SK-N-SH treated with all-trans-retinoic acid at 6 μM for 48 hours (cell line): ENCODE results near the gene USE1.

Experiments used
- ATAC-seq: fragments of 200-7000 bp; cut with Tn5 transposase; 3 replicates; pipeline ENCODE4 v1.9.1; 2020; ENCODE audit warnings: mild to moderate bottlenecking, moderate library complexity
- CSDC2 ChIP-seq: fragments of 250-450 bp; sonication (Bioruptor Pico); IDR thresholded peaks from 2 replicates; pipeline ENCODE4 v1.5.0; 2020; ENCODE audit warnings: mild to moderate bottlenecking, moderate library complexity
- ESRRG ChIP-seq: fragments of 250-450 bp; sonication (Bioruptor Pico); IDR thresholded peaks from 2 replicates; pipeline ENCODE4 v1.6.1; 2021; ENCODE audit warnings: mild to moderate bottlenecking
- GLIS3 ChIP-seq: fragments of 250-450 bp; sonication (Bioruptor Pico); IDR thresholded peaks from 2 replicates; pipeline ENCODE4 v1.5.0; 2020; ENCODE audit warnings: mild to moderate bottlenecking, moderate library complexity
- POU6F1 ChIP-seq: fragments of 250-450 bp; sonication (Bioruptor Pico); IDR thresholded peaks from 2 replicates; pipeline ENCODE4 v1.8.0; 2021; ENCODE audit warnings: low read depth, mild to moderate bottlenecking, moderate library complexity, borderline replicate concordance
- TCF4 ChIP-seq: fragments of 250-450 bp; sonication (Bioruptor Pico); IDR thresholded peaks from 2 replicates; pipeline ENCODE4 v1.8.0; 2021; ENCODE audit warnings: mild to moderate bottlenecking, moderate library complexity, borderline replicate concordance
- ZC3H10 ChIP-seq: fragments of 250-450 bp; sonication (Bioruptor Pico); IDR thresholded peaks from 2 replicates; pipeline ENCODE4 v1.5.1; 2021; ENCODE audit warnings: mild to moderate bottlenecking, moderate library complexity
- ZFP3 ChIP-seq: fragments of 250-450 bp; sonication (Bioruptor Pico); IDR thresholded peaks from 2 replicates; pipeline ENCODE4 v1.5.0; 2020; ENCODE audit warnings: mild to moderate bottlenecking, moderate library complexity
- ZFP30 ChIP-seq: fragments of 450-650 bp; formaldehyde crosslinking; IDR thresholded peaks from 2 replicates; pipeline ENCODE4 v1.5.0; 2022; ENCODE audit warnings: mild to moderate bottlenecking, moderate library complexity
- ZNF70 ChIP-seq: fragments of 450-650 bp; formaldehyde crosslinking; IDR thresholded peaks from 2 replicates; pipeline ENCODE4 v1.5.0; 2020; ENCODE audit warnings: mild to moderate bottlenecking, moderate library complexity
- ZNF8 ChIP-seq: fragments of 450-650 bp; formaldehyde crosslinking; IDR thresholded peaks from 2 replicates; pipeline ENCODE4 v1.5.0; 2020; ENCODE audit warnings: mild to moderate bottlenecking, moderate library complexity
- TF ChIP-seq, protein P1 (sequence below): fragments of 250-450 bp; sonication (Bioruptor Pico); IDR thresholded peaks from 2 replicates; pipeline ENCODE4 v1.5.1; 2020; ENCODE audit warnings: low read depth, mild to moderate bottlenecking, moderate library complexity
- TF ChIP-seq, protein P2 (sequence below): fragments of 250-450 bp; sonication (Bioruptor Pico); IDR thresholded peaks from 2 replicates; pipeline ENCODE4 v1.5.1; 2021; ENCODE audit warnings: mild to moderate bottlenecking, moderate library complexity
- TF ChIP-seq, protein P3 (sequence below): fragments of 250-450 bp; sonication (Bioruptor Pico); IDR thresholded peaks from 2 replicates; pipeline ENCODE4 v1.5.0; 2020; ENCODE audit warnings: mild to moderate bottlenecking, moderate library complexity

The USE1 gene

DNA sequence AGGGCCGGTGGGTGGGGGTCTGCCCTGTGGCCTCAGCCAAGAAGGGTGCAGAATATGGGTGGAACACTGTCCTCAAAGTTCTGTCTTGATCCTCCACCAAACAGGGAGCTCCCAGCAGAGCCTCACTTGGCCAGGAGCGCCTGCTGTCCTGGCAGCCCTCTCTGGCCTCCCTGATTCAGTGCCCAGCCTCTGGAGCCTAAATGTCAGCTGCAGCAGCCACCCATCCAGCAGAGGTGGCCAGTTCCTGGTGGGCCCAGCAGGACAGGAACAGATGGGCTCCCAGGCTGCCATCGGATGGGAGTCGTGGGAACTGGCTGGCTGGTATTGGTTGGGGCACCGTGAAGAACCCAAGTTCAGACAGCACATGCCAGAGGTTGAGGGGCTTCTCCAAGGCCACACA is 1.8 kb upstream of the USE1 start (continued):
- TF ChIP-seq, protein P1, sequence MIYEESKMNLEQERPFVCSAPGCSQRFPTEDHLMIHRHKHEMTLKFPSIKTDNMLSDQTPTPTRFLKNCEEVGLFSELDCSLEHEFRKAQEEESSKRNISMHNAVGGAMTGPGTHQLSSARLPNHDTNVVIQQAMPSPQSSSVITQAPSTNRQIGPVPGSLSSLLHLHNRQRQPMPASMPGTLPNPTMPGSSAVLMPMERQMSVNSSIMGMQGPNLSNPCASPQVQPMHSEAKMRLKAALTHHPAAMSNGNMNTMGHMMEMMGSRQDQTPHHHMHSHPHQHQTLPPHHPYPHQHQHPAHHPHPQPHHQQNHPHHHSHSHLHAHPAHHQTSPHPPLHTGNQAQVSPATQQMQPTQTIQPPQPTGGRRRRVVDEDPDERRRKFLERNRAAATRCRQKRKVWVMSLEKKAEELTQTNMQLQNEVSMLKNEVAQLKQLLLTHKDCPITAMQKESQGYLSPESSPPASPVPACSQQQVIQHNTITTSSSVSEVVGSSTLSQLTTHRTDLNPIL (CRISPR knock-in tag), result no peak
- TF ChIP-seq, protein P2, sequence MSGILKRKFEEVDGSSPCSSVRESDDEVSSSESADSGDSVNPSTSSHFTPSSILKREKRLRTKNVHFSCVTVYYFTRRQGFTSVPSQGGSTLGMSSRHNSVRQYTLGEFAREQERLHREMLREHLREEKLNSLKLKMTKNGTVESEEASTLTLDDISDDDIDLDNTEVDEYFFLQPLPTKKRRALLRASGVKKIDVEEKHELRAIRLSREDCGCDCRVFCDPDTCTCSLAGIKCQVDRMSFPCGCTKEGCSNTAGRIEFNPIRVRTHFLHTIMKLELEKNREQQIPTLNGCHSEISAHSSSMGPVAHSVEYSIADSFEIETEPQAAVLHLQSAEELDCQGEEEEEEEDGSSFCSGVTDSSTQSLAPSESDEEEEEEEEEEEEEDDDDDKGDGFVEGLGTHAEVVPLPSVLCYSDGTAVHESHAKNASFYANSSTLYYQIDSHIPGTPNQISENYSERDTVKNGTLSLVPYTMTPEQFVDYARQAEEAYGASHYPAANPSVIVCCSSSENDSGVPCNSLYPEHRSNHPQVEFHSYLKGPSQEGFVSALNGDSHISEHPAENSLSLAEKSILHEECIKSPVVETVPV, result no peak
- no peak for TF ChIP-seq ZNF8 (CRISPR knock-in tag)
- no peak for TF ChIP-seq GLIS3 (CRISPR knock-in tag)

DNA sequence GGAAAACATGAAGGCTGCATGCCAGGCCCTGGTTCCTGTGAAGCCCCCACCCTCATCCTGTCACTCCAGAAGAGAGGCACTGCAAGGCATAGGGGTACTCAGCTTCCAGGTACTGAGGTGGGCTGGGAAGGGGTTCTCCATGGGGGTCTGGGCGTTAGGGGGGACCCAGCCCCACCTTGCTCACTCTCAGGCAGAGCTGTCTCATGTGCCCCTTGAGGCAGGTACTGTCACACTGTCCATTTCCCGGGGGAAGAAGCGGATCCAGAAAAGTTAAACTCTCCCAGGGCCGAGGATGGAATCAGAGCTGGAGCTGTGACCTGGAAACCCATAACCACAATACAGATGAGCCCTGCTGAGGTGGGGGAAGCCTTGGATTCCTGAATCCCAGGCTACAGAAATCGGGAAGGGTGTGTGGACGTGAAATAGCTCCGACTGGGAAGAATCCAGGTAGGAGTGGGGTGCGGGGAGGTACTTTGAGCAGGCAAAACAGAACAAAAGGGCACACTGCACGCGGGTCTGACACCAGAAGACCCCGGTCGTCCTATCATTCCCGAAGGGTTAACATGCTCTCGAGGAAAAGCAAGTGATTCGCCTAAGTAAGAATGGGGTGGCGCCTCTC is 540 bp upstream of the USE1 start:
- no peak for ATAC-seq
- no peak for TF ChIP-seq ESRRG (CRISPR knock-in tag)
- TF ChIP-seq, protein P3, sequence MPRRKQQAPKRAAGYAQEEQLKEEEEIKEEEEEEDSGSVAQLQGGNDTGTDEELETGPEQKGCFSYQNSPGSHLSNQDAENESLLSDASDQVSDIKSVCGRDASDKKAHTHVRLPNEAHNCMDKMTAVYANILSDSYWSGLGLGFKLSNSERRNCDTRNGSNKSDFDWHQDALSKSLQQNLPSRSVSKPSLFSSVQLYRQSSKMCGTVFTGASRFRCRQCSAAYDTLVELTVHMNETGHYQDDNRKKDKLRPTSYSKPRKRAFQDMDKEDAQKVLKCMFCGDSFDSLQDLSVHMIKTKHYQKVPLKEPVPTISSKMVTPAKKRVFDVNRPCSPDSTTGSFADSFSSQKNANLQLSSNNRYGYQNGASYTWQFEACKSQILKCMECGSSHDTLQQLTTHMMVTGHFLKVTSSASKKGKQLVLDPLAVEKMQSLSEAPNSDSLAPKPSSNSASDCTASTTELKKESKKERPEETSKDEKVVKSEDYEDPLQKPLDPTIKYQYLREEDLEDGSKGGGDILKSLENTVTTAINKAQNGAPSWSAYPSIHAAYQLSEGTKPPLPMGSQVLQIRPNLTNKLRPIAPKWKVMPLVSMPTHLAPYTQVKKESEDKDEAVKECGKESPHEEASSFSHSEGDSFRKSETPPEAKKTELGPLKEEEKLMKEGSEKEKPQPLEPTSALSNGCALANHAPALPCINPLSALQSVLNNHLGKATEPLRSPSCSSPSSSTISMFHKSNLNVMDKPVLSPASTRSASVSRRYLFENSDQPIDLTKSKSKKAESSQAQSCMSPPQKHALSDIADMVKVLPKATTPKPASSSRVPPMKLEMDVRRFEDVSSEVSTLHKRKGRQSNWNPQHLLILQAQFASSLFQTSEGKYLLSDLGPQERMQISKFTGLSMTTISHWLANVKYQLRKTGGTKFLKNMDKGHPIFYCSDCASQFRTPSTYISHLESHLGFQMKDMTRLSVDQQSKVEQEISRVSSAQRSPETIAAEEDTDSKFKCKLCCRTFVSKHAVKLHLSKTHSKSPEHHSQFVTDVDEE, result no peak
- no peak for TF ChIP-seq TCF4 (CRISPR knock-in tag)
- TF ChIP-seq ZC3H10 (CRISPR knock-in tag), result no peak
- no peak for TF ChIP-seq ZNF70 (CRISPR knock-in tag)
- TF ChIP-seq ZFP30 (CRISPR knock-in tag), result no peak
- no peak for TF ChIP-seq CSDC2 (CRISPR knock-in tag)
- TF ChIP-seq POU6F1 (CRISPR knock-in tag), result no peak

GRCh38 chr19:17216058-17216670 is 1.0 kb downstream of the USE1 start:
- no peak for TF ChIP-seq GLIS3 (CRISPR knock-in tag)
- TF ChIP-seq ZFP3 (CRISPR knock-in tag), result peak; percentile 97
- ATAC-seq, result no peak

GRCh38 chr19:17219286-17219685 is 4.1 kb downstream of the USE1 start:
- TF ChIP-seq ZFP3 (CRISPR knock-in tag) (peak; percentile 99), TCF4 (CRISPR knock-in tag) (no peak)
- TF ChIP-seq, protein P1 (CRISPR knock-in tag), result no peak
- no peak for ATAC-seq

DNA sequence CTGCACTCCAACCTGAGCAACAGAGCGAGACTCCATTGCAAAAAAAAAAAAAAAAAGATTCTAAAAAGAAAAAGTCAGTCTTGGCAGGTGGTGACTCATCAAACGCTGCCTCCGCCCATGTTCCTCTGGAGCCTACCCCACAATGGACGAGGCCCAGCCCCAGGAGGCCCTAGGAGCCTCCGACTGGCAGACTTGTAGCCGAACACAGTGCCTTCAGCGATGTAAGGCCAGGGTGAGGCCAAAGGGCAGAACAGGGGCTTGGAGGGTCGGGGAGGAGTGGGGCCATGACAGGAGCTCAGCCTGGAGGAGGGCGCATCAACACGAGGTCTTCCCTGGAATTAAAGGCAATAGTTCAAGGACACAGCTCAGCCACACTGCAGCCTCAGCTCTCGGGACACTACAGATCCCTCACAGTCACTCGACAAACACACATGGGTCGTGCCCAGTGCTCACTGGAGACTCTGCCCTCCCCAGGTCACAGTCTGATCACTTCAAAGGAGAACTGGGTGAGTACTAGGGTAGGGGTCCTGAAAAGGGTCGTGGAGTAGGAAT is 5.1 kb downstream of the USE1 start:
- ATAC-seq, result peak; percentile 45
- TF ChIP-seq ESRRG (CRISPR knock-in tag), result no peak

DNA sequence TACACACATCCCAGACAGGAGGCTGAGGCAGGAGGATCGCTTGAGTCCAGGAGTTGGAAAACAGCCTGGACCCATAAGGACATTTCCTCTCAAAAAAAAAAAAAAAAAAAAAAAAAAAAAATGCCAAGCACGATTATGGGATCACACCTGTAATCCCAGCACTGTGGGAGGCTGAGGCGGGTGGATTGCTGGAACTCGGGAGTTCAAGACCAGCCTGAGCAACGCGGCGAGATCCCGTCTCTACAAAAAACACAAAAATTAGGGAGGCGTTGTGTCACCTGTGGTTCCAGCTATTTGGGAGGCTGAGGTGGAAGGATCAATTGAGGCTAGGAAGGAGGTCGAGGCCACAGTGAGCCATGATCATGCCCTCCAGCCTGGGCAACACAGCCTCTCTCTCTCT is 9.9 kb downstream of the USE1 start:
- no peak for TF ChIP-seq ZNF8 (CRISPR knock-in tag)
- no peak for ATAC-seq
